Transverse colon (tissue), 4 donors: ENCODE results near the gene TLE7. TPM values are rescaled to one million over a fixed set of nuclear protein-coding genes. Genes with fewer than 3 reads are reported as not detected.

Source experiments
- DNase-seq: peaks from one replicate; pipeline ENCODE4 v3.0.0-alpha.2; 2019
- H3K27ac ChIP-seq, 4 donors: fragments of 200-600 bp; sonication (generic); 2 replicates each; pipeline ENCODE4 v1.5.1; 2016 to 2018; ENCODE audit warnings: inconsistent platforms in 4 of 4
- H3K27me3 ChIP-seq: fragments of 200-600 bp; sonication (generic); 2 replicates; pipeline ENCODE4 v1.5.1; 2017; ENCODE audit warnings: inconsistent platforms
- H3K36me3 ChIP-seq, 4 donors: fragments of 200-600 bp; sonication (generic); 2 replicates each; pipeline ENCODE4 v1.5.1; 2017 to 2019; ENCODE audit warnings: inconsistent platforms in 4 of 4
- H3K4me1 ChIP-seq, 4 donors: fragments of 200-600 bp; sonication (generic); 2 replicates each; pipeline ENCODE4 v1.5.1; 2017 to 2020; ENCODE audit warnings: inconsistent platforms in 4 of 4
- H3K4me3 ChIP-seq, 4 donors: fragments of 200-600 bp; sonication (generic); 1 replicate in 1 of 4; 2 replicates in 3 of 4; pipeline versions ENCODE4 v1.5.1 to v1.6.1; 2017 to 2019; ENCODE audit warnings: inconsistent platforms in 4 of 4
- H3K9me3 ChIP-seq, 2 donors: fragments of 200-600 bp; sonication (generic); 2 replicates each; pipeline ENCODE4 v1.5.1; 2017 to 2019; ENCODE audit warnings: inconsistent platforms in 2 of 2
- CTCF ChIP-seq, 5 experiments: fragments of 200-600 bp in 3 of 5; fragments of 450-650 bp in 2 of 5; sonication (generic) in 3 of 5; IDR thresholded peaks; 1 replicate in 2 of 5; 2 replicates in 3 of 5; pipeline ENCODE4 v1.5.1; 2016 to 2017; ENCODE audit warnings: antibody characterized with exemption in 5 of 5, inconsistent platforms in 3 of 5, mild to moderate bottlenecking in 2 of 5, moderate library complexity in 1 of 5
- EP300 ChIP-seq: sonication (generic); formaldehyde crosslinking; IDR thresholded peaks from one replicate; pipeline ENCODE4 v1.6.1; 2017; ENCODE audit warnings: antibody characterized with exemption, low read depth
- POLR2A ChIP-seq: fragments of 450-650 bp; IDR thresholded peaks from one replicate; pipeline ENCODE4 v1.6.1; 2016; ENCODE audit warnings: antibody characterized with exemption, mild to moderate bottlenecking, moderate library complexity
- POLR2AphosphoS5 ChIP-seq, 3 donors: sonication (generic); formaldehyde crosslinking; IDR thresholded peaks; one replicate each; pipeline ENCODE4 v1.6.1; 2016; ENCODE audit warnings: antibody characterized with exemption in 3 of 3
- WGBS, 2 donors: methylation state at CpG; one replicate each; pipeline ENCODE4 v1.1.5; 2018; ENCODE audit warnings: low coverage in 1 of 2; 5-methylcytosine and 5-hydroxymethylcytosine counted together
- in situ Hi-C, 4 donors: fragments of 200-750 bp; cut with MboI; loops; one replicate each; pipeline versions ENCODE4 v1.15.0 to v1.15.1; 2017; ENCODE audit warnings: low sequenced_read_pairs in 3 of 4, low pct_ligation_motif_present in 1 of 4, low pct_unique_long_range_greater_than_20kb in 1 of 4
- intact Hi-C: fragments of 100-400 bp; cut with DNase I; formaldehyde crosslinking; loops from one replicate; pipeline ENCODE4 v1.15.1; 2023; ENCODE audit warnings: low total_unique reads
- total RNA-seq, 4 donors: library from RNA; depleted of rRNA; stranded (reverse); fragments of >200 nt; gene quantifications; one replicate each; pipeline ENCODE4 v1.1.0, GENCODE V29; 2016

TLE7 gene
- total RNA-seq = not detected

- peaks cover 8% of the 10 kb centered on the region for H3K27me3 ChIP-seq
- no peak within 1 kb of the TSS for H3K27ac ChIP-seq
- no peaks in the 10 kb centered on the region for H3K36me3 ChIP-seq
- DNase-seq = no peak
- intact Hi-C loops (no loop called here), in situ Hi-C loops (no loop called here)
- no peak for TF ChIP-seq POLR2AphosphoS5 (IDR thresholded peaks at IDR 0.05)
- no peak for TF ChIP-seq CTCF (IDR thresholded peaks at IDR 0.05)
- TF ChIP-seq EP300 = no peak
- no peaks in the 10 kb centered on the region for H3K4me1 ChIP-seq
- H3K9me3 ChIP-seq = peaks cover 21 to 32% of the 10 kb centered on the region in 2 donors
- WGBS, 2 donors = 92% methylated on average over 11 to 13 of the region's 13 CpGs
- H3K4me3 ChIP-seq = no peak within 1 kb of the TSS
These were observed at the start of gene TLE7 for GRCh38 chr16:71442051-71442440. Gene TLE7 (minus strand): TSS chr16:71442054. CDS start chr16:71433324, 8,730 bp downstream.

GRCh38 chr16:71491054-71491453, 49.2 kb upstream of the TLE7 start:
- no peak overlapping the region for H3K27ac ChIP-seq
- H3K4me1 ChIP-seq = no peaks in the 10 kb centered on the region
- H3K9me3 ChIP-seq = no peaks in the 10 kb centered on the region
- no peak overlapping the region for H3K4me3 ChIP-seq
- in situ Hi-C loops = no loop called here
- WGBS, 2 donors = 55 to 58% methylated on average over 3 of the region's 3 CpGs
- intact Hi-C loops = no loop called here
- DNase-seq = no peak
- TF ChIP-seq POLR2A = no peak
- TF ChIP-seq EP300 = no peak
- TF ChIP-seq CTCF (IDR thresholded peaks at IDR 0.05) = no peak
- no peak for TF ChIP-seq POLR2AphosphoS5 (IDR thresholded peaks at IDR 0.05)
- no peaks in the 10 kb centered on the region for H3K27me3 ChIP-seq
- no peaks in the 10 kb centered on the region for H3K36me3 ChIP-seq

GRCh38 chr16:71490361-71490760, 48.5 kb upstream of the TLE7 start:
- no peaks in the 10 kb centered on the region for H3K27me3 ChIP-seq
- H3K4me3 ChIP-seq = no peak overlapping the region
- in situ Hi-C loops (no loop called here), intact Hi-C loops (no loop called here)
- no peak overlapping the region for H3K27ac ChIP-seq
- no peaks in the 10 kb centered on the region for H3K4me1 ChIP-seq
- TF ChIP-seq POLR2AphosphoS5 (IDR thresholded peaks at IDR 0.05) = no peak
- no peak for TF ChIP-seq POLR2A
- no peak for TF ChIP-seq EP300
- no peak for TF ChIP-seq CTCF (IDR thresholded peaks at IDR 0.05)
- DNase-seq = no peak
- H3K36me3 ChIP-seq = no peaks in the 10 kb centered on the region
- H3K9me3 ChIP-seq = no peaks in the 10 kb centered on the region

GRCh38 chr16:71489122-71489521, 47.3 kb upstream of the TLE7 start, which contains the start of gene ZNF19:
Gene ZNF19 (minus strand): TSS chr16:71489324. CDS start chr16:71482114, 7,210 bp downstream.
- H3K4me1 ChIP-seq = peaks cover 0 to 4% (median 3%) of the 10 kb centered on the region in 4 donors
- WGBS, 2 donors = 90% methylated on average over 22 of the region's 22 CpGs; no CpG with 5 or more reads in 1 of the 2 donors
- no peaks in the 10 kb centered on the region for H3K9me3 ChIP-seq
- in situ Hi-C loops = no loop called here
- no peak for TF ChIP-seq POLR2AphosphoS5 (IDR thresholded peaks at IDR 0.05)
- TF ChIP-seq POLR2A = no peak
- no peak for TF ChIP-seq EP300
- TF ChIP-seq CTCF (IDR thresholded peaks at IDR 0.05) = no peak
- no peak for DNase-seq
- H3K4me3 ChIP-seq = no peak within 1 kb of the TSS
- no peak within 1 kb of the TSS for H3K27ac ChIP-seq
- intact Hi-C loops = no loop called here
- H3K27me3 ChIP-seq = no peaks in the 10 kb centered on the region
- no peaks in the 10 kb centered on the region for H3K36me3 ChIP-seq
